ENCODE measurements around the gene SPTBN1.

SPTBN1 gene

GRCh38 chr2:54432251-54433015 is 23.7 kb upstream of the SPTBN1 start:
- H3K4me3 ChIP-seq (ENCODE audit: control insufficient read depth, low read depth, low read length), result no peak overlapping the region
- no peak for DNase-seq (ENCODE audit: low read depth)
- TF ChIP-seq CTCF (conservative IDR thresholded peaks at IDR 0.05; ENCODE audit: control insufficient read depth, insufficient read depth, low read depth, low read length), result no peak

GRCh38 chr2:54434229-54434628 is 21.9 kb upstream of the SPTBN1 start:
- DNase-seq (ENCODE audit: low read depth), result no peak
- no peak overlapping the region for H3K4me3 ChIP-seq (ENCODE audit: control insufficient read depth, low read depth, low read length)
- no peak for TF ChIP-seq CTCF (conservative IDR thresholded peaks at IDR 0.05; ENCODE audit: control insufficient read depth, insufficient read depth, low read depth, low read length)

- no peak for DNase-seq (ENCODE audit: low read depth)
- H3K4me3 ChIP-seq (ENCODE audit: control insufficient read depth, low read depth, low read length), result no peak overlapping the region
- TF ChIP-seq CTCF (conservative IDR thresholded peaks at IDR 0.05; ENCODE audit: control insufficient read depth, insufficient read depth, low read depth, low read length), result no peak
Observed at GRCh38 chr2:54434711-54435110, 21.4 kb upstream of the SPTBN1 start.

- H3K4me3 ChIP-seq (ENCODE audit: control insufficient read depth, low read depth, low read length), result no peak overlapping the region
- no peak for TF ChIP-seq CTCF (conservative IDR thresholded peaks at IDR 0.05; ENCODE audit: control insufficient read depth, insufficient read depth, low read depth, low read length)
- DNase-seq (ENCODE audit: low read depth), result no peak
Observed at GRCh38 chr2:54435325-54436226, 20.6 kb upstream of the SPTBN1 start.

GRCh38 chr2:54437588-54437987 is 18.5 kb upstream of the SPTBN1 start:
- H3K4me3 ChIP-seq (ENCODE audit: control insufficient read depth, low read depth, low read length), result no peak overlapping the region
- TF ChIP-seq CTCF (conservative IDR thresholded peaks at IDR 0.05; ENCODE audit: control insufficient read depth, insufficient read depth, low read depth, low read length), result no peak

GRCh38 chr2:54438271-54438670 is 17.9 kb upstream of the SPTBN1 start:
- H3K4me3 ChIP-seq (ENCODE audit: control insufficient read depth, low read depth, low read length), result no peak overlapping the region
- peak; percentile 28 for DNase-seq (ENCODE audit: low read depth)
- TF ChIP-seq CTCF (conservative IDR thresholded peaks at IDR 0.05; ENCODE audit: control insufficient read depth, insufficient read depth, low read depth, low read length), result no peak

More at GRCh38 chr2:54437588-54437987, 18.5 kb upstream of the SPTBN1 start:
- no peak for DNase-seq (ENCODE audit: low read depth)
